Nephron progenitor cell (in vitro differentiated cells): ENCODE measurements around the gene INA.

Experiments used
- DNase-seq: peaks from one replicate; pipeline ENCODE4 v3.0.0; 2021
- H3K27ac Mint-ChIP-seq: 2 replicates; pipeline ENCODE4 v1.8.0; 2021; ENCODE audit warnings: mild to moderate bottlenecking, moderate library complexity, mixed read lengths
- H3K27me3 Mint-ChIP-seq: 2 replicates; pipeline ENCODE4 v1.8.0; 2021; ENCODE audit warnings: mild to moderate bottlenecking, low read depth, mixed read lengths; ENCODE audit not compliant: poor library complexity
- H3K36me3 Mint-ChIP-seq: 2 replicates; pipeline ENCODE4 v1.8.0; 2021; ENCODE audit warnings: low read depth, mixed read lengths
- H3K4me1 Mint-ChIP-seq: 2 replicates; pipeline ENCODE4 v1.8.0; 2021; ENCODE audit warnings: mixed read lengths
- H3K4me3 Mint-ChIP-seq: 2 replicates; pipeline ENCODE4 v1.8.0; 2021; ENCODE audit warnings: mild to moderate bottlenecking, moderate library complexity, mixed read lengths
- H3K9me3 Mint-ChIP-seq: 2 replicates; pipeline ENCODE4 v1.8.0; 2021; ENCODE audit warnings: mild to moderate bottlenecking, moderate library complexity, mixed read lengths
- TF ChIP-seq, protein P1 (sequence below): fragments of 200-600 bp; sonication (generic); IDR thresholded peaks from 2 replicates; pipeline ENCODE4 v1.5.0; 2021; ENCODE audit warnings: antibody characterized with exemption

The INA gene

DNA sequence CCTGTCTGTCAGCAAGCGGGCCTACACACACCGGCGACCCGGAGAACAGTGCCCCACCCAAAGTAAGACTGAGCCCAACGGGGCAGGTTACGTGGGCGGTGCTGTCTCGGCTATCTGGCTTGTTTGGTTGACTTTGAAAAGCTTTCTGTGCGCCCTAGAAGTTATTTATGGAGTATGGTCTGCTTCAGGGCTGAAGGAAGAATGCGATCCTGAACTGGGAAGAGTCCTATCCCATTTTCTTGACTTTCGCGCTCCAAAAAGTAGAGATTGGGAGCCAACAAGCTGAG is 1.5 kb downstream of the INA start:
- peaks cover 5% of the 10 kb centered on the region for H3K9me3 Mint-ChIP-seq
- no peak for DNase-seq
- H3K4me1 Mint-ChIP-seq = peaks cover 19% of the 10 kb centered on the region
- H3K27ac Mint-ChIP-seq = no peak overlapping the region
- peak overlapping the region; percentile 74 for H3K4me3 Mint-ChIP-seq
- peaks cover 82% of the 10 kb centered on the region for H3K27me3 Mint-ChIP-seq
- H3K36me3 Mint-ChIP-seq = no peaks in the 10 kb centered on the region
- TF ChIP-seq, protein P1, sequence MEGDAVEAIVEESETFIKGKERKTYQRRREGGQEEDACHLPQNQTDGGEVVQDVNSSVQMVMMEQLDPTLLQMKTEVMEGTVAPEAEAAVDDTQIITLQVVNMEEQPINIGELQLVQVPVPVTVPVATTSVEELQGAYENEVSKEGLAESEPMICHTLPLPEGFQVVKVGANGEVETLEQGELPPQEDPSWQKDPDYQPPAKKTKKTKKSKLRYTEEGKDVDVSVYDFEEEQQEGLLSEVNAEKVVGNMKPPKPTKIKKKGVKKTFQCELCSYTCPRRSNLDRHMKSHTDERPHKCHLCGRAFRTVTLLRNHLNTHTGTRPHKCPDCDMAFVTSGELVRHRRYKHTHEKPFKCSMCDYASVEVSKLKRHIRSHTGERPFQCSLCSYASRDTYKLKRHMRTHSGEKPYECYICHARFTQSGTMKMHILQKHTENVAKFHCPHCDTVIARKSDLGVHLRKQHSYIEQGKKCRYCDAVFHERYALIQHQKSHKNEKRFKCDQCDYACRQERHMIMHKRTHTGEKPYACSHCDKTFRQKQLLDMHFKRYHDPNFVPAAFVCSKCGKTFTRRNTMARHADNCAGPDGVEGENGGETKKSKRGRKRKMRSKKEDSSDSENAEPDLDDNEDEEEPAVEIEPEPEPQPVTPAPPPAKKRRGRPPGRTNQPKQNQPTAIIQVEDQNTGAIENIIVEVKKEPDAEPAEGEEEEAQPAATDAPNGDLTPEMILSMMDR = no peak

DNA sequence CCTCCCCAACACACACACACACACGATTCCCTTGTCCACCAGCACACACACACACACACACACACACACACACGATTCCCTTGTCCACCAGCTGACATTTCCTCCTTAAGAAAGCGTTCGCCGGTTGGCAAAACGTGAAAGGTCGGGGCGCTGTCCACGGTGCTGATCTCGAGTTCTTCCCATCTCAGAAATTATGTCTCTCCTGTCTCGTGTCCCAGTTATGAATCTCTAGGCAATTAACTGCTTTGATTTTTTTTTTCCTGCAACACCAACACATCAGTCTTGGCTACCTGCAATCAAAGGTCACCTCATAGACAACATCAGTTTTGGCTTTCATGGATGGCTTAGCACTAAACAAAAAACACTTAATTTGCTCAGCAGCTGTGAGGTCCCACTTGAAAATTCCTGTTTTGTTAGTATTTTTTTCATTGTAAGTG is 1.9 kb downstream of the INA start:
- TF ChIP-seq, protein P1 = no peak
- H3K27me3 Mint-ChIP-seq = peaks cover 81% of the 10 kb centered on the region

DNA sequence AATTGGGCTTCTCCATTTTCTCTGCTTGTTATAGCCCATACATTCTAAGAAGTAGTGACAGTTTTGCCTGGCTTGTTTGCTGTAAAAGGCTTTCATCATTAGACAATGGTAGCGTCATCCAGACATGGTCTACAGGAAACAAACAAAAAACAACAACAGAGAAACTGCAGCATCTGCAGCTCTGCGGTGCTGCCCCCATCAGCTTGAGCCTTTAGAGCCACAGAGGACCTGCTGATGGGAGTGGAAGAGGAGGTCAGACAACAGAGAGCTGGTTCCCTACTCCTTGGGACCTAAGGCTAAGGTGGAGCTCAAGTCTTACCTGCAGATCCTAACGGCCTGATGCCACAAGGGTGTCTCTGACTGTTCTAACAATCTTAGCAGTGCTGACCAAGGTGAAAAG is 3.1 kb downstream of the INA start:
- Mint-ChIP-seq H3K27ac (no peak overlapping the region), H3K27me3 (peaks cover 75% of the 10 kb centered on the region), H3K4me3 (no peak overlapping the region)

More for the DNA sequence above, 1.9 kb downstream of the INA start:
- Mint-ChIP-seq H3K27ac (no peak overlapping the region), H3K9me3 (peaks cover 5% of the 10 kb centered on the region), H3K4me3 (peak overlapping the region; percentile 74), H3K36me3 (no peaks in the 10 kb centered on the region), H3K4me1 (peaks cover 19% of the 10 kb centered on the region)
- DNase-seq = peak; percentile 90

DNA sequence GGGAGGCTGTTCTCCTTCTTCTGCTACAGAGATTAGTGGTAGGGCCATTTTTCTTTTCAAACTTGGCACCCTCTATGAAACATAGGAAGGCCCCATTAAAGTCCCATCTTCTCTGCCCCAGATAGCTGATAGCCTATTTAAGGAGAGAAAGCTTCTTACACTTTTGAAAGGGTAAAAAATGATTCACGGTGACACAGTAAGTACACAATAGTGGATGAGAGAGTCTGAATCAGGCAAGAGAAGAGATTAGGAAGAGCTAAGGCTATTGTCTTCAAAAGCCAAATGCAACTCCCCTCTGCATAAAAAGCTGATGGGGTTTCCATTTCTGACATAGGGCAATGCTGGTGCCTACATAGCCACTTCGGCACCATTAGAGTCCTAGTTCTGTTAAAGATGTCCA is 3.6 kb downstream of the INA start:
- peaks cover 5% of the 10 kb centered on the region for H3K9me3 Mint-ChIP-seq
- H3K36me3 Mint-ChIP-seq = no peaks in the 10 kb centered on the region
- peaks cover 19% of the 10 kb centered on the region for H3K4me1 Mint-ChIP-seq
- no peak for DNase-seq
- H3K27me3 Mint-ChIP-seq = peaks cover 71% of the 10 kb centered on the region
- TF ChIP-seq, protein P1 = no peak
- H3K4me3 Mint-ChIP-seq = no peak overlapping the region
- H3K27ac Mint-ChIP-seq = no peak overlapping the region

More for the DNA sequence above, 3.1 kb downstream of the INA start:
- TF ChIP-seq, protein P1 = no peak
- H3K36me3 Mint-ChIP-seq = no peaks in the 10 kb centered on the region
- peaks cover 19% of the 10 kb centered on the region for H3K4me1 Mint-ChIP-seq
- peaks cover 5% of the 10 kb centered on the region for H3K9me3 Mint-ChIP-seq
- no peak for DNase-seq

DNA sequence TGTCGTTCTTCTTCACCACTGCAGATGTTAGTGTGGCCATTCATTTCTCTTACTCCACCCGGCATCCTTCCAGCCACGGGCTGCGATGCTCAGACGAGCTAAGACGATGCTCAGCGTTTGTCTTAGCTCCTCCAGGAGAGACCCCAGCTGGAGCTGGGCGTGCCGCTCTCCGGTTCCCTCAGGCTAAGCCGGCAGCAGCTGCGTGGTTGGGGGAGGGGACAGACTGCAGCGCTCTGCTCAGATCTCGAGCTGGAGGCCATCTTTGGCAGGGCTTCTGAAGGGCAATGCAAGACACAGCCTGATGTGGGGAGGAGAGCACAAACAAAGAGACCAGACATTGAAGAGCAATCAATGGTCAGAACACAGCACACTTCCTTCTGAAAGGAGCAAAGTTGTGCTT is 4.8 kb downstream of the INA start:
- TF ChIP-seq, protein P1 = no peak
- H3K27me3 Mint-ChIP-seq = peaks cover 58% of the 10 kb centered on the region
- peaks cover 15% of the 10 kb centered on the region for H3K4me1 Mint-ChIP-seq
- H3K9me3 Mint-ChIP-seq = peaks cover 5% of the 10 kb centered on the region
- peak overlapping the region; percentile 26 for H3K4me3 Mint-ChIP-seq
- no peaks in the 10 kb centered on the region for H3K36me3 Mint-ChIP-seq
- peak; percentile 71 for DNase-seq
- no peak overlapping the region for H3K27ac Mint-ChIP-seq

DNA sequence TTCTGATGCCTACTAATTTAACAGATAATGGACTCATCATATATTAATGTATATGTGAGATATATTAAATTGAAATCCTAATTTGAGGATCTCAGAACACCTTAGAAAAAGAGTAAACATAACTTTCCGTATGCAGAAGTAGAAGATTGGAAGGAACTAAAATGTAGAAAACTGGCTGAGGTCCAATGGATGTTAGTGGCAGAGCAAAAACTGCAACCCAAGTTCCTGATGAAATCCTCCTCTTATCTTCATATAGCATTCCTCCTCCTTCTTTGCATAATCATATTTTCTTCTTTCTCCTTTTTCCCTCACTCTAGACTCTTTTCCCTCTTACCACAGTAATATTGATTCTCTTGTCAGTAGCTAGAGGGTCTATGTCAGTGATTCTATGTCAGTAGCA is 6.0 kb downstream of the INA start:
- TF ChIP-seq, protein P1 = no peak
- H3K27ac Mint-ChIP-seq = no peak overlapping the region
- peaks cover 5% of the 10 kb centered on the region for H3K9me3 Mint-ChIP-seq
- H3K27me3 Mint-ChIP-seq = peaks cover 49% of the 10 kb centered on the region
- no peak for DNase-seq
- peaks cover 15% of the 10 kb centered on the region for H3K4me1 Mint-ChIP-seq
- no peak overlapping the region for H3K4me3 Mint-ChIP-seq
- H3K36me3 Mint-ChIP-seq = no peaks in the 10 kb centered on the region
